ENCODE measurements around the gene PYCARD.

GRCh38 chr16:31186930-31187807 is 15.4 kb downstream of the PYCARD start:
- TF ChIP-seq CTCF (IDR thresholded peaks at IDR 0.05; ENCODE audit: extremely low read depth in 1 of 2, insufficient read depth in 1 of 2, low read depth in 1 of 2, low read length in 2 of 2) (no peak), MAX (IDR thresholded peaks at IDR 0.05; ENCODE audit: insufficient read depth, insufficient read length) (no peak), POLR2AphosphoS5 (IDR thresholded peaks at IDR 0.05; ENCODE audit: insufficient read depth, low read depth, low read length) (no peak)
